HL-60/S4 treated with retinoic acid at 250 ng/mL for 4 days and 3 days (cell line): Measurements from ENCODE around the gene TRPM5.

Source experiments
- in situ Hi-C: fragments of 300-500 bp; cut with MboI; formaldehyde crosslinking; loops from 2 replicates; pipeline ENCODE4 v1.7.0; 2022; ENCODE audit warnings: low sequenced_read_pairs

The TRPM5 gene

DNA sequence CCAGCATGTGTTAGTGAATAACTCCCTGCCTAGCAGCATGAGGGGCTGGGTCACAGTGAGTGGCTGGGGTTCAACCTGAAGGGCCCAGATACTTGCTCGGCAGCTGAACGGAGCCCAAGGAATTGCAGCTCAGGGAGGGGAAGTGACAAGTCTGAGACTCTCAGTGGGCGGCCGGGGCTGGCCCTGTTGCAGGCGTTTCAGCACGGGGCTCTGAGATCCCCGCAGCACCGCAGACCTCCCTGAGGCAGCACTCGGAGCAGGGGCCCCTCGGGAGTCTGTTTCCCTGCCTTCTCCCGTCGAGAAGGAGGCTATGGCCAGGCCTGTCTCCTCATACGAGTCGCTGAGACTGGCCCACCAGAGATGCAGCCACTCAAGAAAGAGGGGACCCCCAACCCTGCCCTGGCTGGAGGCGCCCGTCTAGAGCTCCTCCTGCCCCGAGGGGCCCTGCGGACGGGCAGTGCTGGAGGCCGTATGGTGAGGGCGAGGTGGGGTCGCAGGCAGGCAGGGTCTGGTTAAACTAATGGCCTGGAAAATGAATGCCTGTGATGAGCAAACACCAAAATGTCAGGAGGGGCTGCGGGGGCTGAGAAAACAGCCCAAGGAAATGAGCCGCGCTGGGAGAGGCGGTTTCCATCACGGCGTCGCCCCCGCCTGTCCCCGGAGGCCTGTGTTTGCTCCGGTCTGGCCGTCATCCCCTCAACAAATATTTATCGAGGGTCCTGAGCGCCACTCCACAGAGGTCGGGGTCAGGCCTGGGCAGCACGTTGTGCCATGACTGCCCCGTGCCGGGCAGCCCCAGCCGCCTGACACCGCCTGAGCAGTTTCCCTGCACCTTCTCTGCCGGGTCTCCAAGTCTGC is 34.5 kb downstream of the TRPM5 start:
- in situ Hi-C loops, result loop anchor here (10.0 to 25.0 kb wide), 2 partner anchors 95 to 198 kb away; no protein-coding TSS in a partner anchor

DNA sequence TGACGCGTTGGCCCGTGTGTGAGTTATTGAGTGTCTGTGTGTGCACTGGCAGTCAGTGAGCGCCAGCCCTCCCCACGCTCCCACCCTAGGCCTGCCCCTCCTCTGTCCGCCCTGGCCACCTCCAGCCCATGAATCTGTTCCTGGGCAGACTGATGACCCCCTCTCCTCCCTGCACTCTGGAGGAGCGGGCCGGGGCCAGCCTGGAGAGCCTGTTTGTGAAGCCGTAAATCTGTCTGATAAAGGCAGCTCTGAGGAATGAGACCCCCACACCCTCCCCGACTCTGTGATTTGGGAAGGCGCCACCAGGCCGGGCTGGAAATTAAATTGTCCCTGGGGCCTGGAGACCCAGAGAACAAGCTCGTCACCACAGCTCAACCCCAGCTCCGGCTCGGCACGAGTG is 35.2 kb downstream of the TRPM5 start:
- in situ Hi-C loops, result loop anchor here (25.0 kb wide), 1 partner anchor 197 kb away; no protein-coding TSS in a partner anchor

- in situ Hi-C loops, result loop anchor here (25.0 kb wide), 1 partner anchor 196 kb away; no protein-coding TSS in a partner anchor
Measured at GRCh38 chr11:2408671-2409070, 35.6 kb downstream of the TRPM5 start.

- in situ Hi-C loops, result loop anchor here (25.0 kb wide), 1 partner anchor 195 kb away; no protein-coding TSS in a partner anchor
Measured at GRCh38 chr11:2406878-2407410, 37.4 kb downstream of the TRPM5 start.

GRCh38 chr11:2406451-2406850 is 37.9 kb downstream of the TRPM5 start:
- in situ Hi-C loops, result loop anchor here (25.0 kb wide), 1 partner anchor 194 kb away; no protein-coding TSS in a partner anchor

DNA sequence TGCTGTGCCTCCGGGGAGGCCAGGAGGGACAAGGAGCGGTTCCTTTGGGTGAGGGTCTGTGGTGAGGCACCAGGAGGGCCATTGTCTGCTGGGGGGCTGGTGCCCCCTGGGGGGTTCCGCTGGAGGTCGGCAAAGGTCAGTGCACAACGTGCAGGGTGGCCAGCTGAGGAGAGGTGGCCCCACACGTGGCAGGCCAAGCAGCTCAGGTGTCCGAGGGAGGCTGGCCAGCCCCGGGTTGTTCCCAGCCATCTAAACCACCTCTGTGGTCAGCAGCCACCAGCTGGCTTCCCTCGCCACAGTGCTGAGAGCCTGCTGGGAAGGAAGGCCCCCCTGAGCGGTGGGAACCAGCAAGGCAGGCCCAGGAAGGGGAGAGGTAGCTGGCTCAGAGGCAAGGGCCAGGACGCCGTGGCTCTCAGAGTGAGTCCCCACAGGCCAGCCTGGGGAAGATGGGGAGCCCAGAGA is 39.5 kb downstream of the TRPM5 start:
- in situ Hi-C loops, result loop anchor here (25.0 kb wide), 1 partner anchor 192 kb away; no protein-coding TSS in a partner anchor

GRCh38 chr11:2402890-2403645 is 41.2 kb downstream of the TRPM5 start:
- in situ Hi-C loops, result loop anchor here (25.0 kb wide), 1 partner anchor 191 kb away; no protein-coding TSS in a partner anchor

DNA sequence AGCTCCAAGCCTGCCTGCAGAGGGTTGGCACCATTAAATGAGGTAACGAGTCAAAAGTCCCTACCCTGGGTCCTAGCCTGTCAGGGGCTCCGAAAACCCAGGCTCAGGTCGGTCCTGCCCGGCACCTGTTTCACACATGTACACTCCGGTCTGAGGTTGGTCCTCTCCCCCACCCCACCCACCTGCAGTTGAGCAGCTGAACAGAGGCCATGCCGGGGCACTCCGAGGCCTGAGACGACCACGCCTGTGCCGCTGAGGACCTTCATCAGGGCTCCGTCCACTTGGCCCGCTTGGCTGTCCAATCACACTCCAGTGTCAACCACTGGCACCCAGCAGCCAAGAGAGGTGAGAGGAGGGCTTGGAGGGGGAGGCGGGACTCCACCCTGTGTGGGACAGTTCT is 42.2 kb downstream of the TRPM5 start:
- in situ Hi-C loops, result loop anchor here (25.0 kb wide), 1 partner anchor 190 kb away; no protein-coding TSS in a partner anchor

- in situ Hi-C loops, result loop anchor here (25.0 kb wide), 1 partner anchor 189 kb away; no protein-coding TSS in a partner anchor
Measured at GRCh38 chr11:2401436-2401984, 42.8 kb downstream of the TRPM5 start.

GRCh38 chr11:2400762-2401435 is 43.4 kb downstream of the TRPM5 start:
- in situ Hi-C loops, result loop anchor here (25.0 kb wide), 1 partner anchor 189 kb away; no protein-coding TSS in a partner anchor

- in situ Hi-C loops, result loop anchor here (25.0 kb wide), 1 partner anchor 188 kb away; no protein-coding TSS in a partner anchor
Measured at GRCh38 chr11:2400069-2400761, 44.1 kb downstream of the TRPM5 start, which contains the start of gene TSSC4. Gene TSSC4, plus strand, starts transcription at chr11:2400750. Its CDS starts 1,884 bp downstream, at chr11:2402634.

- in situ Hi-C loops, result loop anchor here (25.0 kb wide), 1 partner anchor 187 kb away; no protein-coding TSS in a partner anchor
Measured at GRCh38 chr11:2399488-2400068, 44.7 kb downstream of the TRPM5 start.

DNA sequence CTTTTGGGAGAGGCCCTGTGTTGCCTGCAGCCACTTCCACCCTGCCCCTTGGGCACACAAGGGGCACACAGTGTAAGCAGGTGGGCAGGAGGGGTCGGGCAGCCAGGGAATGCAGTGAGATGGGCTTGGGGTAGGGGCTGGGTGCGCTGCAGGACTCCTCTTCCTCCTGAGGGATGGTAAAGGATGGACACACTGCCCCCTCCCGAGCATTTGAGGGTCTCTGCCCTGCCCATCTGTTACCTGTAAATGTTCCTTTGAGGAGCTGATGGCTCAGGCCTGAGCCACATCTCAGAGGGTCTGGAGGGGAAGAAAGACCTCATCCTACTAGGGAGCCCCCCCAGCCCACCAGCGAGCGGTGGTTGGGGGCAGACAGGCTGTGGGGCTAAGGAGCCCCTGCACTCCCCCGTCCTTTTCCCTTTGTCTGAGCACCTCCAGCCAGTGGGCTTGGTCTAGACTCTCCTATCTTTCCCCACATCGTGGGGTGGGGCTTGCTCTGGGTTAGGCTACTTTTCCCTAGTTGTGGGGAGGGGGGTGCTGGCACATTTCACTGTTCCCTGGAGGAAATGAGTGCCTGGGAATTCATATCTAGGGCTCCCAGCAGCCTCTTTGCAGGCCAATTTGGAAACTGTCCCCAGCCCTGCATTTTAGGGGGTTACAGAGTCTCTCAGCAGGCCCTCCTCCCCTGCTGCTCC is 45.5 kb downstream of the TRPM5 start:
- in situ Hi-C loops, result no loop called here

DNA sequence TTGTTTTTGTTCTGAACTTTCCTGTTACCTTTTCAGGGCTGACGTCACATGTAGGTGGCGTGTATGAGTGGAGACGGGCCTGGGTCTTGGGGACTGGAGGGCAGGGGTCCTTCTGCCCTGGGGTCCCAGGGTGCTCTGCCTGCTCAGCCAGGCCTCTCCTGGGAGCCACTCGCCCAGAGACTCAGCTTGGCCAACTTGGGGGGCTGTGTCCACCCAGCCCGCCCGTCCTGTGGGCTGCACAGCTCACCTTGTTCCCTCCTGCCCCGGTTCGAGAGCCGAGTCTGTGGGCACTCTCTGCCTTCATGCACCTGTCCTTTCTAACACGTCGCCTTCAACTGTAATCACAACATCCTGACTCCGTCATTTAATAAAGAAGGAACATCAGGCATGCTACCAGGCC is 47.3 kb downstream of the TRPM5 start:
- in situ Hi-C loops, result no loop called here

- in situ Hi-C loops, result no loop called here
Measured at GRCh38 chr11:2396471-2396870, 47.8 kb downstream of the TRPM5 start.

- in situ Hi-C loops, result no loop called here
Measured at GRCh38 chr11:2395856-2396255, 48.5 kb downstream of the TRPM5 start.

DNA sequence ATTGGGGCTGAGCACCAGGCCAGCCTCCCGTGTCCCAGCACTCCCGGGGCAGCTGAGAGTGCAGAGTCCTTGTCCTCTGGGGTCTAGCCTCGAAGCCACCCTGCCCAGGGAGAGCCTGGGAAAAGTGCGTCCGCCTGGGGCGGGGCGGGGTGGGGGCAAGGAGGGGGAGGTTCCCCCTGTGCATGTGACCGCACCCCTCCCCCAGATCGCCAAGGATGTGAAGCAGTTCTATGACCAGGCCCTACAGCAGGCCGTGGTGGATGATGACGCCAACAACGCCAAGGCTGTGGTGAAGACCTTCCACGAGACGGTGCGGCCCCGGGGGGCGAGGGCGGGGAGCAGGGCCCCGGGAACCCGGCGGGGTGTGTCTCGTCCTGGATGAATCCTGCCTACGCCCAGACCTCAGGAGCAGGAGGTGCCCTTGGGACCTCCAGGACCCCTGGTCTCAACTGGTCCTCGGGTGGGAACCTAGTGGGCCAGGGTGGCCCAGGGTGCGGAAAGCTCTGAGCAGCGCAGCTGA is 49.0 kb downstream of the TRPM5 start:
- in situ Hi-C loops, result no loop called here

GRCh38 chr11:2394818-2395105 is 49.6 kb downstream of the TRPM5 start:
- in situ Hi-C loops, result no loop called here
